Small intestine (tissue), 7 donors: ENCODE measurements around the gene PCDHGA1. TPM values are rescaled to one million over a fixed set of nuclear protein-coding genes. Genes with fewer than 3 reads are reported as not detected.

ENCODE experiments used
- DNase-seq, 2 donors: peaks; one replicate each; pipeline versions ENCODE4 v3.0.0 to v3.0.0-alpha.2; 2013
- FAIRE-seq: peaks from 2 replicates; lab custom pipeline; 2012; peaks lifted over from hg19 to GRCh38; lab: Jason Lieb, UNC
- H3K27ac ChIP-seq, 3 donors: one replicate each; pipeline ENCODE4 v1.5.1; 2013; ENCODE audit warnings: low read length in 2 of 3, mild to moderate bottlenecking in 2 of 3, control low read depth in 1 of 3, inconsistent platforms in 1 of 3, low read depth in 1 of 3, moderate library complexity in 1 of 3
- H3K27me3 ChIP-seq, 3 donors: one replicate each; pipeline ENCODE4 v1.6.1; 2013; ENCODE audit warnings: low read length in 3 of 3, inconsistent platforms in 1 of 3; ENCODE audit not compliant: control insufficient read depth in 3 of 3, insufficient read depth in 3 of 3
- H3K36me3 ChIP-seq, 3 donors: one replicate each; pipeline ENCODE4 v1.6.1; 2013; ENCODE audit warnings: low read length in 3 of 3, inconsistent platforms in 1 of 3, low read depth in 1 of 3, mild to moderate bottlenecking in 1 of 3, moderate library complexity in 1 of 3; ENCODE audit not compliant: control insufficient read depth in 3 of 3, insufficient read depth in 2 of 3
- H3K4me1 ChIP-seq, 3 donors: one replicate each; pipeline ENCODE4 v1.6.1; 2013; ENCODE audit warnings: low read length in 2 of 3, inconsistent platforms in 1 of 3, low read depth in 1 of 3, mild to moderate bottlenecking in 1 of 3, moderate library complexity in 1 of 3; ENCODE audit not compliant: control insufficient read depth in 3 of 3, insufficient read depth in 2 of 3
- H3K4me3 ChIP-seq, 3 donors: one replicate each; pipeline ENCODE4 v1.5.1; 2013; ENCODE audit warnings: low read length in 3 of 3, control low read depth in 1 of 3, inconsistent platforms in 1 of 3, low read depth in 1 of 3, mild to moderate bottlenecking in 1 of 3, moderate library complexity in 1 of 3
- H3K9me3 ChIP-seq, 2 donors: one replicate each; pipeline ENCODE4 v1.6.1; 2013; ENCODE audit warnings: low read depth in 1 of 2, low read length in 1 of 2; ENCODE audit not compliant: control insufficient read depth in 2 of 2, insufficient read depth in 1 of 2
- WGBS, 3 donors: extraction: QIAGEN DNeasy Blood & Tissue Kit; methylation state at CpG; one replicate each; pipeline ENCODE4 v1.1.7; 2013; 5-methylcytosine and 5-hydroxymethylcytosine counted together
- polyA plus RNA-seq, 4 donors: library from polyadenylated mRNA; stranded (reverse) in 3 of 4; unstranded in 1 of 4; fragments of 200-250 nt in 3 of 4; fragments of 120-200 nt in 1 of 4; gene quantifications; one replicate each; pipeline versions ENCODE4 v1.2.1 to v1.2.3, GENCODE V29; 2013
- donor health status: healthy with polysubstance abuse.
- donor health status: control.
- donor health status: control.
- donor health status: Bipolar disorder and iron deficiency.
- donor health status: healthy.

The PCDHGA1 gene
- polyA plus RNA-seq, 4 donors = 0.10 to 0.27 (median 0.13) TPM; not detected in 1

- Histone ChIP-seq H3K4me1 (no peaks in the 10 kb centered on the region), H3K36me3 (peaks cover 2 to 15% (median 10%) of the 10 kb centered on the region in 3 donors), H3K27ac (peak overlapping the region in 2 of 3 donors; percentile 73 to 83), H3K4me3 (no peak overlapping the region), H3K9me3 (no peaks in the 10 kb centered on the region), H3K27me3 (no peaks in the 10 kb centered on the region)
- FAIRE-seq = no peak
- no peak for DNase-seq
These were observed 229.1 kb downstream of the PCDHGA1 start for GRCh38 chr5:141559461-141559860.

GRCh38 chr5:141560151-141560550 is 229.8 kb downstream of the PCDHGA1 start:
- Histone ChIP-seq H3K4me3 (no peak overlapping the region), H3K36me3 (peaks cover 2 to 15% (median 10%) of the 10 kb centered on the region in 3 donors), H3K4me1 (no peaks in the 10 kb centered on the region), H3K9me3 (no peaks in the 10 kb centered on the region), H3K27ac (peak overlapping the region in 2 of 3 donors; percentile 83), H3K27me3 (no peaks in the 10 kb centered on the region)
- no peak for DNase-seq
- no peak for FAIRE-seq

- H3K9me3 ChIP-seq = no peaks in the 10 kb centered on the region
- no peak overlapping the region for H3K4me3 ChIP-seq
- FAIRE-seq (no peak), DNase-seq (peak; percentile 46 to 84)
- 34 to 77% (median 72%) methylated on average over 9 of the region's 9 CpGs for WGBS, 3 donors
- H3K27ac ChIP-seq = peak overlapping the region in 2 of 3 donors; percentile 33 to 83
- H3K4me1 ChIP-seq = no peaks in the 10 kb centered on the region
- no peaks in the 10 kb centered on the region for H3K27me3 ChIP-seq
- peaks cover 2 to 13% (median 8%) of the 10 kb centered on the region in 3 donors for H3K36me3 ChIP-seq
These were observed 230.6 kb downstream of the PCDHGA1 start for GRCh38 chr5:141560725-141561483.

Other genes with a start within 250 kb of the PCDHGA1 start
- under 1 TPM in 3 of 4 donors, not detected in 1; 0.27 to 0.98 (median 0.72) TPM for gene PCDHB2, start 235.9 kb upstream of the PCDHGA1 start, polyA plus RNA-seq
- gene PCDHB3, start 230.0 kb upstream of the PCDHGA1 start, polyA plus RNA-seq = under 1 TPM in 2 of 4 donors, not detected in 2; 0.31 to 0.68 TPM
- gene PCDHB4, start 208.7 kb upstream of the PCDHGA1 start, polyA plus RNA-seq = under 1 TPM in 2 of 4 donors, not detected in 2; 0.64 to 0.96 TPM
- gene PCDHB5, start 195.3 kb upstream of the PCDHGA1 start, polyA plus RNA-seq = under 1 TPM in 2 of 4 donors, not detected in 2; 0.91 to 0.99 TPM
- under 1 TPM in 2 of 4 donors, not detected in 2; 0.13 to 0.52 TPM for gene PCDHB6, start 180.5 kb upstream of the PCDHGA1 start, polyA plus RNA-seq
- 1 to 10 TPM in 1 of 4 donors, under 1 TPM in 2, not detected in 1; 0.27 to 1.1 (median 0.36) TPM for gene PCDHB7, start 157.9 kb upstream of the PCDHGA1 start, polyA plus RNA-seq
- gene PCDHB8, start 152.7 kb upstream of the PCDHGA1 start, polyA plus RNA-seq = under 1 TPM in 2 of 4 donors, not detected in 2; 0.18 to 0.49 TPM
- under 1 TPM in 2 of 4 donors, not detected in 2; 0.37 to 0.65 TPM for gene PCDHB16, start 148.1 kb upstream of the PCDHGA1 start, polyA plus RNA-seq
- gene PCDHB9, start 143.4 kb upstream of the PCDHGA1 start, polyA plus RNA-seq = under 1 TPM in 2 of 4 donors, not detected in 2; 0.34 to 0.44 TPM
- gene PCDHB10, start 138.2 kb upstream of the PCDHGA1 start, polyA plus RNA-seq = 1 to 10 TPM in 2 of 4 donors, not detected in 2; 1.1 to 1.3 TPM
- under 1 TPM in 2 of 4 donors, not detected in 2; 0.27 to 0.65 TPM for gene PCDHB11, start 130.9 kb upstream of the PCDHGA1 start, polyA plus RNA-seq
- gene PCDHB12, start 121.8 kb upstream of the PCDHGA1 start, polyA plus RNA-seq = under 1 TPM in 2 of 4 donors, not detected in 2; 0.46 to 0.71 TPM
- gene PCDHB13, start 116.6 kb upstream of the PCDHGA1 start, polyA plus RNA-seq = under 1 TPM in 2 of 4 donors, not detected in 2; 0.49 to 0.71 TPM
- 1 to 10 TPM in 1 of 4 donors, under 1 TPM in 1, not detected in 2; 0.81 to 1.5 TPM for gene PCDHB14, start 107.2 kb upstream of the PCDHGA1 start, polyA plus RNA-seq
- 1 to 10 TPM in 2 of 4 donors, under 1 TPM in 2; 0.22 to 1.7 (median 0.65) TPM for gene PCDHB15, start 85.1 kb upstream of the PCDHGA1 start, polyA plus RNA-seq
- under 1 TPM in 3 of 4 donors, not detected in 1; 0.12 to 0.45 (median 0.15) TPM for gene SLC25A2, start 26.5 kb upstream of the PCDHGA1 start, polyA plus RNA-seq
- gene TAF7, start 9.7 kb upstream of the PCDHGA1 start, polyA plus RNA-seq = 10 to 100 TPM; 58.8 to 91.9 (median 66.1) TPM
- gene PCDHGA2, start 8.2 kb downstream of the PCDHGA1 start, polyA plus RNA-seq = under 1 TPM in 3 of 4 donors, not detected in 1; 0.27 to 0.81 (median 0.64) TPM
- gene PCDHGA3, start 13.3 kb downstream of the PCDHGA1 start, polyA plus RNA-seq = under 1 TPM in 2 of 4 donors, not detected in 2; 0.24 to 0.49 TPM
- under 1 TPM in 2 of 4 donors, not detected in 2; 0.19 to 0.21 TPM for gene PCDHGB1, start 19.6 kb downstream of the PCDHGA1 start, polyA plus RNA-seq
- gene PCDHGA4, start 24.5 kb downstream of the PCDHGA1 start, polyA plus RNA-seq = under 1 TPM in 2 of 4 donors, not detected in 2; 0.31 to 0.43 TPM
- gene PCDHGB2, start 29.5 kb downstream of the PCDHGA1 start, polyA plus RNA-seq = under 1 TPM in 2 of 4 donors, not detected in 2; 0.37 to 0.68 TPM
- under 1 TPM in 2 of 4 donors, not detected in 2; 0.43 to 0.68 TPM for gene PCDHGA5, start 33.6 kb downstream of the PCDHGA1 start, polyA plus RNA-seq
- under 1 TPM in 2 of 4 donors, not detected in 2; 0.31 to 0.43 TPM for gene PCDHGB3, start 39.7 kb downstream of the PCDHGA1 start, polyA plus RNA-seq
- 1 to 10 TPM in 1 of 4 donors, under 1 TPM in 1, not detected in 2; 0.72 to 1.0 TPM for gene PCDHGA6, start 43.4 kb downstream of the PCDHGA1 start, polyA plus RNA-seq
- under 1 TPM in 2 of 4 donors, not detected in 2; 0.30 to 0.32 TPM for gene PCDHGA7, start 52.2 kb downstream of the PCDHGA1 start, polyA plus RNA-seq
- gene PCDHGB4, start 57.2 kb downstream of the PCDHGA1 start, polyA plus RNA-seq = under 1 TPM in 2 of 4 donors, not detected in 2; 0.75 to 0.77 TPM
- under 1 TPM in 2 of 4 donors, not detected in 2; 0.10 to 0.15 TPM for gene PCDHGA8, start 62.1 kb downstream of the PCDHGA1 start, polyA plus RNA-seq
- gene PCDHGB5, start 67.4 kb downstream of the PCDHGA1 start, polyA plus RNA-seq = 1 to 10 TPM in 2 of 4 donors, under 1 TPM in 1, not detected in 1; 0.27 to 1.6 (median 1.2) TPM
- 1 to 10 TPM in 1 of 4 donors, under 1 TPM in 1, not detected in 2; 0.75 to 1.0 TPM for gene PCDHGA9, start 72.3 kb downstream of the PCDHGA1 start, polyA plus RNA-seq
- gene PCDHGB6, start 77.5 kb downstream of the PCDHGA1 start, polyA plus RNA-seq = 1 to 10 TPM in 2 of 4 donors, not detected in 2; 1.3 to 1.4 TPM
- 1 to 10 TPM in 2 of 4 donors, under 1 TPM in 1, not detected in 1; 0.27 to 2.2 (median 1.2) TPM for gene PCDHGA10, start 82.5 kb downstream of the PCDHGA1 start, polyA plus RNA-seq
- 1 to 10 TPM in 2 of 4 donors, not detected in 2; 1.8 to 2.8 TPM for gene PCDHGB7, start 87.2 kb downstream of the PCDHGA1 start, polyA plus RNA-seq
- 1 to 10 TPM in 1 of 4 donors, under 1 TPM in 1, not detected in 2; 0.81 to 1.0 TPM for gene PCDHGA11, start 90.5 kb downstream of the PCDHGA1 start, polyA plus RNA-seq
- 1 to 10 TPM in 1 of 4 donors, under 1 TPM in 2, not detected in 1; 0.41 to 1.5 (median 0.54) TPM for gene PCDHGA12, start 100.0 kb downstream of the PCDHGA1 start, polyA plus RNA-seq
- gene PCDHGC3, start 145.5 kb downstream of the PCDHGA1 start, polyA plus RNA-seq = 10 to 100 TPM in 2 of 4 donors, 1 to 10 TPM in 2; 2.5 to 33.3 (median 8.9) TPM
- under 1 TPM in 2 of 4 donors, not detected in 2; 0.34 TPM for gene PCDHGC4, start 154.5 kb downstream of the PCDHGA1 start, polyA plus RNA-seq
- gene PCDHGC5, start 158.6 kb downstream of the PCDHGA1 start, polyA plus RNA-seq = under 1 TPM in 2 of 4 donors, not detected in 2; 0.07 to 0.18 TPM